ENCODE measurements around the gene C16orf89. TPM values are rescaled to one million over a fixed set of nuclear protein-coding genes. Genes with fewer than 3 reads are reported as not detected.

C16orf89 gene
- total RNA-seq, 1 experiment from 2014 or later = not detected

GRCh38 chr16:5036228-5037156 lies 29.3 kb downstream of the C16orf89 start:
- Histone ChIP-seq H3K9ac (ENCODE audit: low read length) (no peak overlapping the region), H3K4me2 (ENCODE audit: low read length) (no peak overlapping the region), H3K4me3 (ENCODE audit: low read length) (no peak overlapping the region), H3K9me2 (replicated peaks; ENCODE audit: low read length) (no peaks in the 10 kb centered on the region), H3K36me3 (ENCODE audit: low read depth, low read length) (no peaks in the 10 kb centered on the region), H3K27me3 (ENCODE audit: low read length) (no peaks in the 10 kb centered on the region), H3K9me3 (ENCODE audit: low read length) (no peaks in the 10 kb centered on the region), H3F3A (ENCODE audit: low read length, unreplicated experiment) (no peaks in the 10 kb centered on the region), H3K27ac (ENCODE audit: low read length) (no peak overlapping the region), H3K79me2 (ENCODE audit: low read length) (no peaks in the 10 kb centered on the region), H4K20me1 (ENCODE audit: low read length) (no peaks in the 10 kb centered on the region), H2AFZ (ENCODE audit: low read length) (no peak overlapping the region), H3K4me1 (ENCODE audit: insufficient read depth, low read length) (peaks cover 9% of the 10 kb centered on the region)
- POLR2A ChIA-PET (ENCODE audit: unreplicated experiment) = no interaction called here
- TF ChIP-seq EZH2phosphoT487 (IDR thresholded peaks at IDR 0.05; ENCODE audit: borderline replicate concordance, low read length) = no peak
- no peak for TF ChIP-seq EZH2 (IDR thresholded peaks at IDR 0.05; ENCODE audit: low read length, unreplicated experiment)
- no peak for TF ChIP-seq CTCF (conservative IDR thresholded peaks at IDR 0.05; ENCODE audit: low read depth, low read length)
- DNase-seq = no peak
- no peak for ATAC-seq
- intact Hi-C loops (cut with micrococcal nuclease) = no loop called here
- BruUV-seq (replicated peaks) = no TSS peak
- CTCF ChIA-PET = no interaction called here

DNA sequence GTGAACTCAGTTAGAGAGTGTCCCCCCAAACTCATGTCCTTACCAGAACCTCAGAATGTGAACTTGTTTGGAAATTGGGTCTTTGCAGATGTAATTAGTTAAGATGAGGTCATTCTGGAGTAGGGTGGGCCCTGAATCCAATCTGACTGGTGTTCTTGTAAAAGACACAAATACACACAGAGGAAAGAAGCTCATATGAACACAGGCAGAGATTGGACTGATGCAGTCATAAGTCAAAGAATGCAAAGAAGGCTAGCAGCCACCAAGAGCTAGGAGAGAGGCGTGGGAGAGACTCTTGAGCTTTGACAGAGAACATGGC lies 29.9 kb downstream of the C16orf89 start:
- CTCF ChIA-PET = no interaction called here
- POLR2A ChIA-PET (ENCODE audit: unreplicated experiment) = no interaction called here
- Histone ChIP-seq H2AFZ (ENCODE audit: low read length) (no peak overlapping the region), H3K27ac (ENCODE audit: low read length) (no peak overlapping the region), H3F3A (ENCODE audit: low read length, unreplicated experiment) (no peaks in the 10 kb centered on the region), H3K79me2 (ENCODE audit: low read length) (no peaks in the 10 kb centered on the region), H3K9me3 (ENCODE audit: low read length) (no peaks in the 10 kb centered on the region), H3K9me2 (replicated peaks; ENCODE audit: low read length) (no peaks in the 10 kb centered on the region), H3K36me3 (ENCODE audit: low read depth, low read length) (no peaks in the 10 kb centered on the region), H3K9ac (ENCODE audit: low read length) (no peak overlapping the region), H4K20me1 (ENCODE audit: low read length) (no peaks in the 10 kb centered on the region), H3K27me3 (ENCODE audit: low read length) (no peaks in the 10 kb centered on the region), H3K4me3 (ENCODE audit: low read length) (no peak overlapping the region), H3K4me1 (ENCODE audit: insufficient read depth, low read length) (peaks cover 7% of the 10 kb centered on the region), H3K4me2 (ENCODE audit: low read length) (no peak overlapping the region)
- no peak for DNase-seq
- ATAC-seq = no peak
- BruUV-seq (replicated peaks) = no TSS peak
- TF ChIP-seq EZH2 (IDR thresholded peaks at IDR 0.05; ENCODE audit: low read length, unreplicated experiment) (no peak), CTCF (conservative IDR thresholded peaks at IDR 0.05; ENCODE audit: low read depth, low read length) (no peak), EZH2phosphoT487 (IDR thresholded peaks at IDR 0.05; ENCODE audit: borderline replicate concordance, low read length) (no peak)
- intact Hi-C loops (cut with micrococcal nuclease) = no loop called here

DNA sequence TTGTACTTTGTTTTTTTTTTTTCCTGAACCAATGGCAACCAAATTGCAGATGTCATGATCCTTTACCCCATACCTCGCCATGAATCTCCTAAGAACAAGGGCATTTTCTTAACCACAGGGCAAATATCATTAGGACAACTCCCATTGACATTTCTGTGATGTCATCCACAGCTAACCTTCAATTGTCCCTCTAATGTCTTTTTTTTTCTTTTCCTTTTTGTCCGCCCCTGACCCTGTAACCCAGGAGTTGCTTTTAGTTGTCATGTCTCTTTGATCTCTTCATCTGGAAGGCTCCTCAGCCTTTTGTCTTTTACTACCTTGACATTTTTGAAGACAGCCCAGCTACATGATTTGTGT lies 31.6 kb downstream of the C16orf89 start:
- H3F3A ChIP-seq (ENCODE audit: low read length, unreplicated experiment) = no peaks in the 10 kb centered on the region
- no peaks in the 10 kb centered on the region for H3K27me3 ChIP-seq (ENCODE audit: low read length)
- intact Hi-C loops (cut with micrococcal nuclease) = no loop called here
- peak overlapping the region; percentile 65 for H3K9ac ChIP-seq (ENCODE audit: low read length)
- H3K79me2 ChIP-seq (ENCODE audit: low read length) = no peaks in the 10 kb centered on the region
- H3K4me1 ChIP-seq (ENCODE audit: insufficient read depth, low read length) = peaks cover 7% of the 10 kb centered on the region
- CTCF ChIA-PET = interaction anchor here (0.7 kb wide), 1 partner anchor 9 kb away, joined by 4 read pairs; no protein-coding TSS in a partner anchor
- no peaks in the 10 kb centered on the region for H3K36me3 ChIP-seq (ENCODE audit: low read depth, low read length)
- TF ChIP-seq EZH2phosphoT487 (IDR thresholded peaks at IDR 0.05; ENCODE audit: borderline replicate concordance, low read length) (no peak), EZH2 (IDR thresholded peaks at IDR 0.05; ENCODE audit: low read length, unreplicated experiment) (no peak), CTCF (conservative IDR thresholded peaks at IDR 0.05; ENCODE audit: low read depth, low read length) (no peak)
- DNase-seq = no peak
- no peaks in the 10 kb centered on the region for H4K20me1 ChIP-seq (ENCODE audit: low read length)
- no peaks in the 10 kb centered on the region for H3K9me2 ChIP-seq (replicated peaks; ENCODE audit: low read length)
- no peak for ATAC-seq
- H2AFZ ChIP-seq (ENCODE audit: low read length) = peak overlapping the region; percentile 95
- POLR2A ChIA-PET (ENCODE audit: unreplicated experiment) = interaction anchor here (0.6 kb wide), 1 partner anchor 17 kb away, joined by 3 read pairs; no protein-coding TSS in a partner anchor
- H3K4me3 ChIP-seq (ENCODE audit: low read length) = peak overlapping the region; percentile 88
- TSS peak; percentile 83 for BruUV-seq (replicated peaks)
- peak overlapping the region; percentile 97 for H3K4me2 ChIP-seq (ENCODE audit: low read length)
- no peak overlapping the region for H3K27ac ChIP-seq (ENCODE audit: low read length)
- no peaks in the 10 kb centered on the region for H3K9me3 ChIP-seq (ENCODE audit: low read length)
